ENCODE measurements around the gene PHLPP2.
"Not testable (repeated sequence)": the region's sequence is repeated elsewhere in the genome, so short reads cannot be mapped to it uniquely, and the experiment has no call there.

The PHLPP2 gene

GRCh38 chr16:71712501-71712900, 12.0 kb downstream of the PHLPP2 start:
- no peak for DNase-seq

DNA sequence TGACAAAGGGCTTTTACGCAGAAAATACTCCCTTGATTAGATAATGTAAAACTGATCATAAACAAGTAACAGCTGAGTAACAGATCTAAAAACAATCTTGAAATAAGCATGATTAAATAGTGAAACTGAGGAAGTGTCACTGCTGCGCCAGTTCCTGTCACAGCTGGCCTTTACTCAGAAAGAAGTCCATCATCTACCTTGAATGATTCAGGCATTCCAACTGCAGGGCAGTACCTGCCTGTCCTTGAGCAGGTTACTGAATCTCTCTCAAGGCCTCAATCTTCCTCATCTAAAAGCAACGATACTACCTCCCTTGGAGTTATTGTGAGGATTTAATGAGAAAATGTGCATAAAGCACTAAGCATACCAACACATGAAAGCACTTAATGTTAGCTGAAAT, 12.7 kb downstream of the PHLPP2 start:
- no peak for DNase-seq

GRCh38 chr16:71709229-71709781, 15.2 kb downstream of the PHLPP2 start:
- no peak for DNase-seq

DNA sequence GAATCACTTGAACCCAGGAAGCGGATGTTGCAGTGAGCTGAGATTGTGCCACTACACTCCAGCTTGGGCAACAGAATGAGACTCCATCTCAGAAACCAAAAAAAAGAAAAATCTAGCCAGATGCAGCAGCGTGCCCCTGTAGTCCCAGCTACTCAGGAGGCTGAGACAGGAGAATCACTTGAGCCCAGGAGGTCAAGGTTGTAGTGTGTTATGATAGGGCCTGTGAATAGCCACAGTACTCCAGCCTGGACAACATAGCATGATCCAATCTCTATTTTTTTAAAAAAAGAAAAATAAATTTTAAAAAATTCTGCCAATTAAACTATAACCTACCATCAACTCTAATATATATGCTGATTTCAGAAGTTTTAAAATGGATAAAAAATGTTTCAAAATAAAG, 15.8 kb downstream of the PHLPP2 start:
- DNase-seq = no peak

DNA sequence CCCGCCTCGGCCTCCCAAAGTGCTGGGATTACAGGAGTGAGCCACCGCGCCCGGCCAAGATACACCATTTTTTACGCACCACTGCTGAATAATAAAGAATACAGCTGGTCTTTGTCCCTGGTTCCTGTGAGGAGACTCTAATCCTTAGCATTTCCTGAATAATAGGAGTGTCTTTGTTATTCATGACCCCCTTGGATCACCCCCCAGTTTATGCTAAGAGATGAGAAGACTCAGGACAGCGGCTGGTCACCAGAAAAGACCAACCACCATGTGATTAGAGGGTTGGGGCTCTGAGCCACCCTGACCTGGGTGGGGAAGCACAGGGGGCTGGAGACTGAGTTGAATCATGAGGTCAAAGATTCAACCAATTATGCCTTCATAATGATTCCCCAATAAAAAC, 17.3 kb downstream of the PHLPP2 start:
- no peak for DNase-seq

DNA sequence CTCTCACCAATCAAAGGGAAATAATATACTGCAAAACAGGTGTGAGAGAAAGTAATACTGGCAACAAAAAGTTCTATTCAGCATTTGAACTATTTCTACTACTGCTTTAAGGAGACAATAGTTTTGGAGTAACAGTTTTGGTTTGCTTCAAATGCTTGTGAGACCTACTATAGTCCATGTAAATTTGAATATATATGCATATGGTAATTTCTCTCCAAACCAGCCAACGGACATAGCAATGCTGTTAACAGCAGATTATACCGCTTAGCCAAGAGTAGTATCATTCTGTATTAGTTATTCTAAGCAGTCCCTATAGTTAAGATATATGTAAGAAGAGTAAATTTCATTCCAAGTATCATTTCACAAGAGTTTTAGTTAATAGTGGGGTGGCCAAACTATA, 18.5 kb downstream of the PHLPP2 start:
- no peak for DNase-seq

DNA sequence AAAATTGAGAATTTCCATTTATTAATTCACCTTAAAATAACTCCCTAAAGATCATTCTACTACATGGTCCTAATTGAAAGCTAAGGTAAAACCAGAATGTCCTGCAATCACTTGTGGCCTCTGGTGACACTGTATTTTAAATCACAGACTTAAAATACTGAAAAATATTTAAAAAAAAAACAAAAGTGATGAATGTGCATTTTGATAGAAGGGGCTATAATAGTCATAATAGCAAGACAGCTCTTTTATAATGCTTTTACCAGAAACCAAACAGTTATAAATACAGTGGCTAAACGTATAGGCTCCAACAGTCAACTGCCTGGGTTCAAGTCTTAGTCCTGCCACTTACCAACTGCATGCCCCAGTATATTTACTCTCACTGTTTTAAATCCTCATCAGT, 21.2 kb downstream of the PHLPP2 start:
- no peak for DNase-seq

DNA sequence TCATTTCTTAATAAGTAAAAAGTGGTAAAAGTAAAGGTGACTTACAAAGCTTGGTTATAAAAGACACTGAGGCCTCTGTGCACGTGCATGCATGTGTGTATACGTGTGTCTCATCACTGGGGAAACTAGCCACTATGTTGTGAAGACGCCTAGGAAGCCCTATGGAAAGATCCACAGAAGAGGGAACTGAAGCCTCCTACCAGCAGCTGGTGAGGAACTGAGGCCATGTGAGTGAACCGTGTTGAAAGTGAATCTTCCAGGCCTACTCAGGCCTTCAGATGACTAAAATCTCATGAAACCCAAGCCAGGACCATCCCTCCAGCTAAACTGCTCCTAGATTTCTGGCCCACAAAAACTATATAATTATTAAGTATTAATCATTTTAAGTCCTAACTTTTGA, 23.7 kb downstream of the PHLPP2 start:
- peak; percentile 82 to 92 for DNase-seq

GRCh38 chr16:71698491-71698890, 26.0 kb downstream of the PHLPP2 start:
- DNase-seq = no peak

GRCh38 chr16:71693164-71693563, 31.3 kb downstream of the PHLPP2 start:
- DNase-seq = no peak

- DNase-seq = no peak
Measured at GRCh38 chr16:71689901-71690300, 34.6 kb downstream of the PHLPP2 start.

DNA sequence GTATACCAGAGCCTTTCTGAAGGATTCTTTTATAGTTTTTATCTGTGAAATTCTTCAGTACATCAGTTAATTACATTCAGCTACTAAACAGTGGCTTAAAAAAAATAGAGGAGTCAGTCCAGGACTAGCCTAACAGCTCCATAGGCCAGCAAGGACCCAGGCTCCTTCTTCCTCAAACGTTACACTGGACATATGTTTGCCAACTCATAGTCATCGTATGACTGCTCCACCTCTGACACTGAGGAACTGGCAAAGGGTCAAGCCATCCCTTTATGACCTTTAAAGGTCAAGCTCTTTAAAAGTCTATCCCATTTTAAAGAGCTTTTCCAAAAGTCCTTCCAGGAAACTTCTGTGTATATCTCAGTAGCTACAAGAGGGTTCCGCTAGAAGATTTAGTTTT, 36.6 kb downstream of the PHLPP2 start:
- DNase-seq = peak in 1 of 2 donors; percentile 50

- DNase-seq = not testable (repeated sequence)
Measured at GRCh38 chr16:71684280-71684679, 40.2 kb downstream of the PHLPP2 start.

DNA sequence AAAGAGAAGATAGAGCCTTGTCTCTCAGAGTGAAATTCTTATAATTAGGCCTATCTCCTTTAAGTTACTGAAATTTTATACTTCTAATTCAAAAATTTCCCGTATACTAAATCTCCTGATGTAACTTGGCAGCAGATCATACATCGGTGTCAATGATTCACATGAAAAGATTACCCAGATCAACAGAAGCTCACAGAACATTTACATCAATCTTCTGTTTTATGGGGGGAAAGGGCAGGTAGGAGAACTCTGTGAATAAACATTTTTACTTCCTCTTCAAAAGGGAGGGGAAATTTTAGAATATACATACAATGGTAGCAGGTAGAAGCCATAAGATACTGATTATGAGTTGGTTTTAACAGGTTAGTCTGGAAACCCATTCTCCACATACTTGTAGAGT, 43.1 kb downstream of the PHLPP2 start:
- no peak for DNase-seq

GRCh38 chr16:71676236-71676635, 48.3 kb downstream of the PHLPP2 start:
- no peak for DNase-seq

- DNase-seq = no peak
Measured at GRCh38 chr16:71675380-71675779, 49.1 kb downstream of the PHLPP2 start.

DNA sequence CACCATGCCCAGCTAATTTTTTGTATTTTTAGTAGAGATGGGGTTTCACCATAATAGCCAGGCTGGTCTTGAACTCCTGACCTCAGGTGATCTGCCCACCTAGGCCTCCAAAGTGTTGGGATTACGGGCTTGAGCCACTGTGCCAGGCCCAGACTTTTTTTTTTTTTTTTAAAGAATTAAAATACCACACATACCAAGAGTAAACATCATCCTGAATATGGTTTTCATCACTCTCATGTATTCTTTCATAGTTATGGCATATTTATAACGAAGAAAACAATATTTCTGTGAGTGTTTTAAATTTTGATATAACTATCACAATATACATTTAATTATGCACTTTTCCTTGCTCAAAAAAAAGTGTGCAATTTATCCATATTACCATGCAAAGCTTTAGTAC, 50.3 kb downstream of the PHLPP2 start:
- no peak for DNase-seq

GRCh38 chr16:71673582-71673973, 50.9 kb downstream of the PHLPP2 start:
- DNase-seq = no peak

DNA sequence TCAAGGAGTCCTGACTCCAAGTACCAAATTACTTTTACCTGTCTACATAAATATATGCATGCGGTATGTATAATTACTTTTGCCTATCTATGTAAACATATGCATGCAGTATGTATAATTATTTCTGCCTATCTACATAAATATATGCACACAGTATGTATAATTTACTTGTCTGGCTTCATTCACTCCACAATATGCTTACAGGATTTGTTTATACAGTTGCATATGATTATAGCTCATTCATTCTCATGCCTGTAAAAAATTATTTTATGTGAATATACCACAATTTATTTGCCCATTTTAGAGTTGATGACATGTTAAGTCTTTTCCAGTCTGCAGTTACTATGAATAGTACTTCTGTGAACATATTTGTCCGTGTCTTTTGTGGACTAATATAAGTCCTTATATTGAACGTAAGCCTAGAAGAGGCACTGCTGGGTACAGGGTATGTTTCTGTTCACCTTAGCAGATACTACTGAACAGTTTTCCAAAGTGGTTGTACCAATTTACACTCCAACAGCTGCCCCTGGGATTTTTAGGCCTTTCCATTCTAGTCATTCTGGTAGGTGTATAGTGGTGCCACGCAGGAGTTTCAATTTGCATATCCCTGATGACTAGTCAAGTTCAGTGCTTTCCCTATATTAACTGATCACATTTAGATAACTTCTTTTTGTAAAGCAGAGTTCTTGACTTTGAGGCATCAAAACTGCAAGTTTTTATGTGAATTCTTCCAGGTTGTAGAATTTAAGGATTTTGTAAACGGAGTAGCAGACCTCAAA, 51.5 kb downstream of the PHLPP2 start:
- DNase-seq = no peak

- DNase-seq = no peak
Measured at GRCh38 chr16:71672125-71672524, 52.4 kb downstream of the PHLPP2 start.

- DNase-seq = no peak
Measured at GRCh38 chr16:71671165-71671564, 53.3 kb downstream of the PHLPP2 start.

GRCh38 chr16:71670537-71670936, 54.0 kb downstream of the PHLPP2 start:
- no peak for DNase-seq

DNA sequence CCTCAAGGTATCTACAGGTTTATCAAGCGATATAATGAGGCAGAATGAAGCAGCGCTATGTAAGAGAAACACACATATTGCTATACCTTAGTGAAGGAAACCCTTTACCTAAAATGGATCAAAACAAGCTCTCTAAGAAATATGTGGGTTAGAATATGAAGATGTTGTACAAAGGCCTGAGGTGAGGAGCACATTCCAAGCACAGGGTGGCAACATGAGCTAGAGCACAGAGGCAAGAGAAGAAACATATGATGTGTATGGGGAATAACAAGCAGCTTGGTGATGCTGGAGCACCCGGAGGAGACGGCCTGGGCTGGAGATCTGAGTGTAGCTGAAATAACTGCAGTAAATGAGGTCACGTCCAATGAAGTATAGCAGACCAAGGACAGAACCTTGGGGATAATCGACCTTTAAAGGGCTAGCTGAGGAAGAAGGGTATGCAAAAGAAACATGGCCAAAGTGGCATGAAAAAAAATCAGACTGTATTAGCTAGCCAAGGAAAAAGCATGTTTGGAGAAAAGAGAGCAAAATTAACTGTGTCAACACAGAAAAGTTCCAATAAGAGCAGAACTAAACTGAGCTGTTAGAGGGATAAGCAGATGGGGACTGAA, 54.5 kb downstream of the PHLPP2 start:
- no peak for DNase-seq

Measured in inflammatory macrophage (primary cell).